Fibroblast of the conjunctiva (primary cell): Measurements from ENCODE around the gene FGF9.

Experiments
- DNase-seq: peaks from one replicate; pipeline ENCODE4 v3.0.0-alpha.2; 2010; ENCODE audit warnings: low read depth

The FGF9 gene

DNA sequence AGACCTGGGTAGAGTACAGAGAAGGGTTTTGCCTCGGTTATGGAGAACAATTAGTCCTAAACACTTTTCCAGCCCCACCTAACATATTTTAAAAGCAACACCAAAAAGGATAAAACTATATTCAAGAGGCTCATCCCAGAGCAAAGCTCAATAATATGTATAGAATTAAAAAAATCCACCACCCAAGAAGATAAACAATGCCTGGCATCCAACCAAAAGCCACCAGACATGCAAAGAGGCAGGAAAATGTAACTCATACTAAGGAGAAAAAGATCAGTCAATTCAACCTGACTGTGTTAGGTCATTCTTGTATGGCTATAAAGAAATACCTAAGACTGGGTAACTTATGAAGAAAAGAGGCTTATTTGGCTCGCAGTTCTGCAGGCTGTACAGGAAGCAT, 39.3 kb downstream of the FGF9 start:
- DNase-seq, result no peak

DNA sequence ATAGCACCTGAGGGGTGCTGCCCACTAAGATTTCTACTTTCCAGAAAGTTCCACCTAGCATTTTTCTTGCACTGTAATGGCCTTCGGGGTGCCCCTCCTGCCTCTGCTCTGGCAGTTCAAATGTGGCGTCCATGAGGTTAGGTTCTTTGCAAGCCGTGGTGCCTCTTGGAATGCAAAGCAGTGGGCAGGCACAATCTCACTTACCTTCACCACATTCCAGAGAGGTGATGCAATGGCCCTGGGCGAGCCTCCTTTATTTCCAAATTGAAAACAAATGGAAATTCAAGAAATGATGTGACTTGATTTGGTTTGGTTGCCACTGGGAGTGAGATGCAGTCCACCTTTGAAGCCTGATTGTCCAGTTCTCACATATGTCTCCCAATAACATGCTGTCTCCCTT, 46.9 kb downstream of the FGF9 start:
- DNase-seq, result no peak

DNA sequence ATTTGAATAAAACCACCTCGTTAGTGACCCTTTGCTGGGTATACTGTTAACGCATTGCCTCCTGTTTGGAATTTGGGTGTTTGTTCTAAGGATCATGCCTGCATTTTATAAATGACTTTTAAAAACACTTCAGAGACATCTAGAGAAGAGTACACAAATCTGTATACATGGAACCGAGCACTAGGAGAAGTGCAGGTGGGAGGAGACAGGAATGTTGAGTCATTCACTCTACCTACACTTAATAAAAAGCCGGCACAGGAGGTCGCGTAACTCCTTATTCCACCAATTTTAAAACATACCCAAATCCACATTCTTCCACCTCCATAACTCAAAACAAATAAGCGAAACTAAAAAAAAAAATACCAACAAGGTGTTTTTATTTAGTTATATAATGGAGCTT, 48.6 kb downstream of the FGF9 start:
- no peak for DNase-seq

DNA sequence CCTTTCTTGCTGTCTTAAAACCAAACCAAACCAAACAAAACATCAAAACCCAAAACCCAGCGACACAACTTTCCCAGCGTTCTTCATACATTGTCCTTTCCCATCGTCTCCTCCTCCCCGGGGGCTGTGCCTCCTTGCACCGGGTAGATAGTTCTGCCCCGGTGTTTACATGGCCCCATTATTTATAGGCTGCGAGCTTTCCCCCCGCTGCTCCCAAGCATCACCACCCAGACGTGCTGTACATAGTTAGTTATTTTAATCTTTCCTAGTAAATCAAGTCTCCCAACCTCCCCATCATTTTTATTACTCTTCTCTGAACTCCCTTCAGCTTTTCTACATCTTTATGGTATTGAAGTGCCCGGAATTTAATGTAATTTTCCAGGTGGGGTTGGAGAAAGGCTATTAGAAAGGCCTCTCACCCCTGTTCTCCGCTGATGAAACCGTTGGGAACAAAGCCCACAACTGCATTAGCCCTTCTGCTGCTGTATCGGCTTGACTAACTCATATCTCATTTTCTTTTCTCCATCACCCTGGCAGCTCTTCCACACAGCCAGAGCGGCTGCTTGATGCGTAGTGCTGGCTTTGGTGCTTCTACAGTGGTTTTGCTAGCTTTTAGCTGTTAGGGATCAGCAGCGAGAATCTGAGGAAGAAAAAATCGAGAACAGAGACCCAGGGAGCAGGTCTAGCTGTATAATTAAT, 53.1 kb downstream of the FGF9 start:
- no peak for DNase-seq

DNA sequence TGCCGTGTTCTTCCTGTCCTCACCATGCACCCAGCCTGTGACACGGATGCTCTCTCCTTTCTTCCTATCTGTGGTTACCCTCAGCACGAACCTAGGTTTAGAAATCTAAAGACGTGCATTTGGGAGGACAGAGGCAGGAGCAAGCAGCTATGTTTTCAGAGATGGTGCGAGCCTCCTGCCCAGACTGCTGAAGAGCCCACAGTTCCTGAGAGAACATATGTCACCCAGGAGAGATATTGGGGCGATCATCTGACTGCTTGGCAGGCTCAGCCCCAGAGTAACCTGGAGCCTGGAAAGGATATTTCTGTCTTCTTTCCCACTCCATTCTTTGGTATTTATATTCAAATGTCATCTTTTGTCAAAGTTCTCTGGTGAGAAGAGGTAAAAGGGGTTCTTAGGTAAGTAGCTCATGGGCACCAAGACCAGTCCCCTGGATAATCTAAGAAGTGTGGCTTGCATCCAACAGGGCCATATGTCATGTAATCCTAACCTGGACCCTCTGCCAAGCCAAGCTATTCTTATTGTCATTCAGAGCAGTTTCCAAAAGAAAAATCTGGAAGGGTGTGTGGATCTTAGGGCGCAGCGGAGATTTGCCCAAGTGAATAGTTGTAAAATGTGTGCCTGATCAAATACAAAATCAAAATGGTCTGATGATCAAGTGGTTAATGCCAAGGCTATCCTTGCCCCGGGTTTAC, 59.5 kb downstream of the FGF9 start:
- DNase-seq, result no peak

DNA sequence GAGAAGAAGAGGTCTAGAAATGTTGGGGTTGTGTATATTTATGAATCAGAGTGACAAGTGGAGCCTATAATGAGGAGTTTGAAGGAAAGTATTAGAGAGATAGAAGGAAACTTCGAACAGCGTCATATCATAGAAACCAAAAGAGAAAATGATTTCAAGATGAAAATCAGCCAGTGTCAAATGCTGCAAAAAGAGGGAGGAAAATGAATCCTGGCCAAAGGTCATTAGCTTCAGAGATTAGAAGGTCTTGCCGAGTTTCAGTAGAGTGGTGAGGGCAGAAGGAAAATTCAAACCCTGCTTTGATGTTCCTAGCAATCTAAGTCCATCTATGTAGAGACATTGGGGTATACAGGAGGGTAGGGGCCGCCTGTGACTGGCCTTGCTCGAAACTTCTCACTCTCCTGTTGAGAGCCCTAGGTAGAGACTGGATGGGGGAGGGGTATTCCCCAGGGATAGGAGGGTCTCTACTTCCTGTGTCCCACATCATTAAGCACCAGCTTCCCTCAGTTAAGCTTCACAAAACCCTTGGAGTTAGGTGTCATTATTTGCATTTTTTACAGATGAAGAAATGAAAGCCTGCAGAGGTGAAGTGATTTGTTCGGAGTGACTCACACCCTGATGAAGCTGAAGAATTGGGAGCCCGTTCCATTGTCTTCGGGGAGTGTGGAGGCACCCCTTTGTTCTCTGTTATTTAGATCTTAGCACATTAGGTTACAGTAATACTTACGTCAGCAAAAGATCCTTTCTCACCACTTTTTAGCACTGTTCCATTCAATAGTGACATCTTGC, 62.8 kb downstream of the FGF9 start:
- no peak for DNase-seq

DNA sequence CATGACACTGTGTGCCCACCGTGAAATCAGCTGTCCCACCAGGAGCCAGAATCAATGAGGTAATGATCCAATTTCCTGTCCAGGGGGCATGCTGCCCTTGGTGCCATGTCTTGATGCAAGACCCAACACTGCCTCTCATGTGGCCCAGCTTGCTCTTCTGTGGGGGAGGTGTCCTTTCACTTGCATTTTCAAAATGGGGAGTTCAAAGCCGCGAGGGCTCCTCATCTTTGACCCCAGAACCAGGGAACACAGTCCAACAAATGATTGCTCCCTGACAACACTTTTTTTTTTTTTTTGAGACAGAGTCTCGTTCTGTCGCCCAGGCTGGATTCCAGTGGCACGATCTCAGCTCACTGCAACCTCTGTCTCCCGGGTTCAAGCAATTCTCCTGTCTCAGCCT, 64.1 kb downstream of the FGF9 start:
- no peak for DNase-seq

DNA sequence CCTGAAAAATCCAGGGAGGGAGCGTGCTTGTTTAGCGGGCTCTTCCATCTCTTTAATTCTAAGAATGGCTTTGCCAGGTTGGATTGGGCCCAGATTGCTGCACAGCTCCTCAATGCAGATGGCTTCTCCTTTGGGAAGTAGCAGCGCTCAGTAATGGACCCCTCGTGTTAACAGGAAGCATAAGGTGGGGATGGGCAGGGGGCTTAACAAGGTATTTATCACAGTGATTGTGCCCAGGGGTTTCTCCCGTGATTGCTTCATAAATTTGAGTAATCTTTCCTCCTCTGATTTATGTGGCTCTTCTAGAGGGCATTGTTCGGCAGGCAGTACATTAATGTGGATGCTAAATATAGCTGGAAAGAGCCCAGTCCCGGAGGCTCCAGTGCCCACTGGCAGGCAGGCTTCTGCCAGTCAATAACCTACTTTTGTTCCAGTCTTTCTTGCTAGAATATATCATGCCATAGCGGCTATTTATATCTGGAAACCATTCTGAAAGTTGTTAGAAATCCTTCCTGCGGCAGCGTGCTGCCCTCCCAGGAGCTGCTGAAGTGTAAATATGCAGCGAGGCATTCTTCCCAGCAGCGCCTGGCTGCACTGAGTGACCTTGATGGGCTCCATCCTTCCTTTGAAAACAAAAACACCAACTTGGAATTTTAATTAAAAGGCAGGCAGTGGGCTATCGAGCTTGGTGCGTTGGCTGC, 65.0 kb downstream of the FGF9 start:
- DNase-seq, result no peak

DNA sequence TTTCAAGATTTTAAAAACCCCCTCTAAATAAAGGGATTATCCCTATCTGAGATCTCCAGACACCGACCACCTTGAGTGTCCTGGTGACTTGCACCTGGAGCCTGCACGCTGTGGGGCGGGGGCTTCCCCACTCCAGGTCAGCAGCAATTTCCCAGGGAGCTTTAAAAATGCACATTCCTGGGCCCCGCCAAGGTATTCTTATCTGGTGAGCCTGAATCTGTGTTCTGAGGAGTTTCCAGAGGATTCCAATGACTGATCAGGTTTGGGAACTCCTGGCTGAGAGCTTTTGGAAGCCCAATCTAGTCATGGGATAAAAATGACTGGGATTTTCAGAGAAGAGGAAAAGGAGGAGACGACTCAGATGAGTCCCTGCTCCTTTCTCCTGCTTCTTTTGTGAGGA, 66.1 kb downstream of the FGF9 start:
- no peak for DNase-seq

DNA sequence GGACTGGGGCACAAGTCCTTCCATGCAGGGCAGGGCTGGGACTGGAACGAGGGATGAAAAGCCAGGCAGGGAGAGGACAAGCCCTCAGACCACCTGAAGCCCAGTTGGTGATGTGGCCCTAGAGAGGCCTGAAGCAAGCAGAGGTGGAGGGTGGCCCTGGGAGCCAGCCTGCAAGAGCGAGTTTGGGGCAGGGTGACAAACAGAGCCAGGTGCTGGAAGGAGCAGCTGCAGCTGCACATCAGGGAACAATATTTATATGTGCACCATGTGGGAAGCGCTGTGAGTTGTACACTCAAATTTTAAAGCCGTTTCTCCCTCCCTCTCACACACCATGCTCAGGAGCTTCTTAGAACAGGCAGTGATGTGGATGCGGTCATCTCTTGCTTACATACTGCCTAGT, 67.8 kb downstream of the FGF9 start:
- no peak for DNase-seq

DNA sequence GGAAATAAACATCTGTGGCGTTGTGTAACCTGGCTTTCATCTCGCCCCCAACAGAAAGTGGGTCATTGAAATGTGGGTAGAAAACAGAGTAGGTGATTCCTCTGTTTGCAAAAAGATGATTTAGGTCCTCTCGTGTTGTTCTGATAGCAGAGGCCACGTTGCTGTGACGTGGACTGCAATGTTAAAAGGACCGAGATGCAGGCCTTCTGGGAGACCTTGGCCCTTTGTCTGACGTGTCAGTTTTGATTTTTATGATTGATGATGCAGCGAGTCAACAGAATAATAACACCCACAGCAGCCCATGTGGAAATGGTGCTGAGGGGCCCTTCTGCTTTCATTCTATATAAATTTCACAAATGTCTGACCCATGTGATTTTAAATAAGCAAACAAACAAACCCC, 68.9 kb downstream of the FGF9 start:
- no peak for DNase-seq

DNA sequence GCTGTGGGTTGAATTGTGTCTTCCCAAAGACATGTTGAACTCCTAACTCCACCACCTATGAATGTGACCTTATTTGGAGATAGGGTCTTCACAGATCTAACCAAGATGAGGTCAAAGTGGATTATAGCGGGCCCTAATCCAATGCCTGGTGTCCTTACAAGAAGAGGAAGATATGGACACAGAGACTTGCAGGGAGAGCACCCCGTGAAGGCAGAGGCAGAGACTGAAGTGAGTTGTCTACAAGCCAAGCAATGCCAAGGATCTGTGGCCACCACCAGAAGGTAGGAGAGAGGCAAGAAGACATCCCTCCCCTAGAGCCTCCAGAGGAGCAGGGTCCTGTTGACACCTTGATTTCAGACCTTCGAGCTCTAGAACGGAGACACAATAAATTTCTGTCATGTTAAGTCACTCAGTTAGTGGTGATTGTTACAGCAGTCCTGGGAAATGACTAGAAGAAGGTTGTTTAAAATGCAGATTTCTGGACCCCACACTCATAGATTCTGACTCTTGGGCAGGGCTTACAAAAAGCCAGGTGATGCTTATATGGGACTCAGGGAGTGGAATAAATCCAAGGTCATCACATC, 70.6 kb downstream of the FGF9 start:
- no peak for DNase-seq

DNA sequence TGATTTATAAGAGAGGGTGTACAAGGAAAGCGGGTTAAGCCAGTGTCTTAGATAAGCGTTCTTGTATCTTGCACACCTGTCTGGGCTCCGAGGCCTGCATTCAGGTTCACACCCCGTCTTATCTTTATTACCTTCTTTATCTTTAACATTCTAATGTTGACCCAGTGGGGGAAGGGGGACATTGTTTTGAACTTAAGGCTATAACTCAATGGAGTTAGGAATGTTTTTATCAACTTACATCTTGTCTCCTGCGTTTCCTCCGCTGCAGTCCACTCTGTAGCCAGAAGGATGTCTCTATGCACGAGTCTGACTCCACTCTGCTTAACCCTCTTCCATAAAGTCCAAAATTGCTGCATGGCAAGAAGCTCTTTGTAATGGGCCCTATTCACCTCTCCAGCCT, 71.2 kb downstream of the FGF9 start:
- no peak for DNase-seq

DNA sequence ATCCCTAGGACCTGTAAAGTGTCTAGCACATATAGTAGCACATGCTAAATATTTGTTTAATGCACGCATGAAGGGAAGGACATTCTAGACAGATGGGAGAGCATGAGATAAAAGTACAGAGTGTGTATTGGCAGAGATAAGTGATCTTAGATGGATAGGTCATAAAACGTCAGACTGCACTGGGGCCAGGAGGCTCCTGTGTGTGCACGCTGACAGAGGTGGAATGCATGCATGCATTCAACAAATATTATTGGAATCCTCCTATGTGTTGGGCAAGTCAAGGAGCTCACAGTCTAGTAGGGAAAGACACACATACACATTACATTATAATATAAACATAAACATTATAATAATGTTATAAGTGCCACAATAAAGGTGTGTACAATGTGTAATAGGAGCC, 73.3 kb downstream of the FGF9 start:
- DNase-seq, result no peak

DNA sequence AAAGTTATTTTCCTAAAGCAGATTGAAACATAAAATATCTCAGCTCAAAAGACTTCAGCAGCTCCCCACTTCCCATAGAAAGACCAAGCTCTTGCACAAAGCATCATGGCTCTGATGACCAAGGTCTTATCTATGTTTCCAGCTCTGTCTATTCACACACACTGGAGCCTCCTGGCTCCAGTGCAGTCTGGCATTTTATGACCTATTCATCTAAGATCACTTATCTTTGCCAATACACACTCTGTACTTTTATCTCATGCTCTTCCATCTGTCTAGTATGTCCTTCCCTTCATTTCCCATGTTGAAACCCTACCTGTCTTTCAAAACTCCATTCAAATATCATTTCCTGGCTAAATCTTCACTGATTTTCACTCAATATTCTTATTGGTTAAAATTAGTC, 74.4 kb downstream of the FGF9 start:
- no peak for DNase-seq

DNA sequence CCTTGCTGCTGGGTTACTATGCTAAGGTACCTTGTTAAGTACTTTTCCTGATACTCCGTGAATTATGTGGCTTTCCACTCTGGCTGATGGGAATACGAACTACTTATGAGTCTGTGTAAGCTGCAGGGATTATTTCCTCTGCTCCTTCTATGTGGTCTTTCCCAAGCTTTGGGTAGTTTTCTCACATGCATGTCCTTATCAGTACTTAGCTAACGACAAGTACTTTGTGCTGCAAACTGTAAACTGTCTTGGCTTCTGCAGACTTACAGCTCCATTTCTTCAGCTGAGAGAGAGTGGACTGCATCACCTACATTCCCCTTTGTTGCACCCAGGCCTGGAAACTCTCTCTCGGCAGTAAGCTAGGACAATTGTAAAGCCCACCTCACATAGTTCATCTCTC, 76.6 kb downstream of the FGF9 start:
- DNase-seq, result no peak

DNA sequence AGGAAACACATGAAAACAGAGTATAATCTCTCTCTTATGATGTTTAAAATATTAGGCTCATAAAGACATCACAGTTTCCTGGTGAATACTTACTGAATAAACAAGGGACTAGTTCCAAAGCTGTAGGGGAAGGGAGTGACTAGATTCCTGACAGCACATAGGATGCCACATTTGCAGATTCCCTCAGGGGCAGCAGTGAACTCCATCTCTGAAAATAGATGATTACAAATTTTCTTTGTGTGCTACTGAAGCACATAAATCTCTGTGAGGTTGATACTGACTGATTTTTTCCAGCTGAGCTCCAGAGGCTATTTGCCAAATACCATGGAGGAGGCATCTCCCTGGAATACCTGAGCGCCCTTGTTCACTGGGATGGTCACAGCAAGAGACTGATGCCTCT, 77.3 kb downstream of the FGF9 start:
- DNase-seq, result no peak

DNA sequence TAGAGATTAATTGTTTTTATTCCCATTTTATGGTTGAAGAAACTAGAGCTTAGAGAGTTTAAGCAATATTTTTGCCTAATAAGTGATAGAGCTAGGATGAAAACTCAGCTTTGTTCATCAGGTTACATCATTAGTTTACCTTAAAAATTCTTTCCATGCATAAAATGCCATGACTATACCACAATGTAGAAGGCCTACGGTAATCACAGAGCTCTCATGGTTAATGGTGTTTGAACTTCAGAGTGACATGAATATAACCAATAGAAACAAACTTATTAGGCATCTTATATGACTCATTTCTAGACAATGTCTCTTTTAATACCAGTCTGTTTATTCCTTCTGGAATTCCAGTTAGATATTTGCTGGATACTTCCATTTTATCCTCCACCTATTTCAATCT, 78.5 kb downstream of the FGF9 start:
- DNase-seq, result no peak

DNA sequence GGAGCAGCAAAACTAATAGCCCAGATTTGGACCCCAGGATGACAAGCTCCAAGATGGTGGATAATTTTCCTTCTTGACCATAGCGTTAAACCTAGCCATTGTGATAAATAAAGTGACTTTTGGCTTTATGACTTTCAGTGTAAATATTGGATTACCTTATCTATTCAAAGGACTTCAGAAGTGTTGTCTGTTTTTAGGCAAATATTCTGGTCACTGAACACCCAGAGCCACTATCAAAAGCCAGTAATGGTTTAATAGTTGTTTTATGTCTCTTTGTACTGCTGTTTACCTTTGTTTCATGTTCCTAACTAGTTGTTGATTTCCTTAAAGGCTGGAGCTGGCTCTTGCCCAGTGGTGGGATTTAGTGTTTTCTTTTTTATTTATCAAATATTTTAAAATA, 81.6 kb downstream of the FGF9 start:
- DNase-seq, result no peak

DNA sequence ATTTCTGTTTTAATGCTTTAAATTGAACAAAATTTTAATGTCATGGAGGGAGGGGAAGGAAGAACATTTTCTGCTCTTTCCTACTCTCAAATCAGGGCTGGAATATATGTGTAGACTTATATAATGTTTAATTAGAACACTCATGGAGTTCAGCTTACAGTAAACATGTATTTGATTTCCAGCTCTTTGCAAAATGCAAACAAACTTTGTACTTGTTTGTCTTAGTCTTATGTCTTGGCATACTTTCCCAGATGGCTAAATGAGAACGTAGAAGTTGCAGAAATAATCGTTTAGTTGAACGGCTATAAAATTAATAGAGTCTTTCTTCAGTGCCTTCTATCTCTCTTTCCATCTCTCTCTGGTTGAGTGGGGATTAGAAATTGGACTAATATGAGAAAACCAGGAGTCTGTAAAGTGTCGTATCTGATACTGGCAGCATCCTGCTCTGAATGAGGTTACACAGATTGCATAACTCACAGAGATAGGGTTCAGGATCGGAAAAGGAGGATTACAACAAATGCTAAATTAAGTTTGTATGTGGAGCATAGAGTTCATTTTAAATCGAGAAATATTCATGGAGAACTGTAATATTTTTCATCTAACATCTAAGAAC, 82.3 kb downstream of the FGF9 start:
- no peak for DNase-seq
